Naive thymus-derived CD8-positive, alpha-beta T cell (primary cell): Measurements from ENCODE around the gene PTX4. TPM values are rescaled to one million over a fixed set of nuclear protein-coding genes. Genes with fewer than 3 reads are reported as not detected.
A peak's percentile ranks its signal among the peaks of the same experiment; 100 is the strongest.

Experiments
- ATAC-seq, 2 donors: fragments of 150-1000 bp; cut with Tn5 transposase in 1 of 2; sonication (Bioruptor Pico), chemical (Tn5 transposase) in 1 of 2; 1 replicate in 1 of 2; 2 replicates in 1 of 2; pipeline ENCODE4 v1.10.0; 2021; ENCODE audit warnings: mild to moderate bottlenecking in 2 of 2, moderate library complexity in 2 of 2
- POLR2A ChIA-PET: fragments of 350-600 bp; sonication (Branson Sonifier 250); formaldehyde crosslinking; loops from one replicate; lab custom pipeline; 2021; ENCODE audit warnings: antibody characterized with exemption; lab: Charles Lee
- DNase-seq, 10 donors: peaks; one replicate each; pipeline versions ENCODE4 v3.0.0 to v3.0.0-alpha.2; 2020 to 2022
- H3K27ac Mint-ChIP-seq, 10 donors: one replicate each; pipeline ENCODE4 v1.8.0; 2020 to 2022; ENCODE audit warnings: mild to moderate bottlenecking in 10 of 10, mixed read lengths in 10 of 10, moderate library complexity in 4 of 10, inconsistent platforms in 1 of 10
- H3K27me3 Mint-ChIP-seq, 5 donors: one replicate each; pipeline ENCODE4 v1.8.0; 2021 to 2022; ENCODE audit warnings: mixed read lengths in 5 of 5
- H3K36me3 Mint-ChIP-seq, 3 donors: one replicate each; pipeline ENCODE4 v1.8.0; 2020 to 2022; ENCODE audit warnings: mixed read lengths in 3 of 3, mild to moderate bottlenecking in 2 of 3, inconsistent platforms in 1 of 3
- H3K4me1 Mint-ChIP-seq, 4 donors: one replicate each; pipeline ENCODE4 v1.8.0; 2021 to 2022; ENCODE audit warnings: mixed read lengths in 4 of 4
- H3K4me3 Mint-ChIP-seq, 10 donors: one replicate each; pipeline ENCODE4 v1.8.0; 2020 to 2022; ENCODE audit warnings: mild to moderate bottlenecking in 10 of 10, mixed read lengths in 10 of 10, moderate library complexity in 6 of 10, inconsistent platforms in 1 of 10
- H3K9me3 Mint-ChIP-seq, 9 donors: one replicate each; pipeline ENCODE4 v1.8.0; 2020 to 2022; ENCODE audit warnings: mixed read lengths in 9 of 9, mild to moderate bottlenecking in 3 of 9, inconsistent platforms in 1 of 9, moderate library complexity in 1 of 9
- polyA plus RNA-seq, 3 donors: library from polyadenylated mRNA; unstranded; fragments of 300-500 nt; fragmentation: Illumina TruSeq; gene quantifications; one replicate each; pipeline ENCODE4 v1.2.3, GENCODE V29; 2021
- total RNA-seq, 8 experiments: library from RNA in 2 of 8; stranded (reverse) in 2 of 8; gene quantifications; one replicate each; pipeline ENCODE4 v1.2.3 and lab custom pipeline; 2021 to 2026

The PTX4 gene
- total and polyA plus RNA-seq, 5 experiments from 2014 or later: not detected

GRCh38 chr16:1520461-1520860, 31.7 kb upstream of the PTX4 start:
- no peaks in the 10 kb centered on the region for H3K27me3 Mint-ChIP-seq
- DNase-seq (peak in 1 of 10 donors; percentile 1), ATAC-seq (no peak)
- H3K27ac Mint-ChIP-seq: no peak overlapping the region
- H3K36me3 Mint-ChIP-seq: peaks cover 0 to 39% (median 15%) of the 10 kb centered on the region in 3 donors
- H3K9me3 Mint-ChIP-seq: no peaks in the 10 kb centered on the region
- POLR2A ChIA-PET: no interaction called here
- H3K4me3 Mint-ChIP-seq: no peak overlapping the region
- peaks cover 0 to 3% (median under 1%) of the 10 kb centered on the region in 4 donors for H3K4me1 Mint-ChIP-seq

- ATAC-seq: no peak
- POLR2A ChIA-PET: interaction anchor here (1.0 to 1.4 kb wide), 2 partner anchors 18 to 182 kb away, joined by 3 to 7 read pairs; no protein-coding TSS in a partner anchor
- H3K4me3 Mint-ChIP-seq: no peak overlapping the region
- no peak overlapping the region for H3K27ac Mint-ChIP-seq
- peaks cover 0 to 3% (median 0%) of the 10 kb centered on the region in 9 donors for H3K9me3 Mint-ChIP-seq
- H3K4me1 Mint-ChIP-seq: peaks cover 0 to 2% (median under 1%) of the 10 kb centered on the region in 4 donors
- no peaks in the 10 kb centered on the region for H3K27me3 Mint-ChIP-seq
- peaks cover 0 to 42% (median 18%) of the 10 kb centered on the region in 3 donors for H3K36me3 Mint-ChIP-seq
- no peak for DNase-seq
Observed at GRCh38 chr16:1519831-1520230, 31.1 kb upstream of the PTX4 start.

- Mint-ChIP-seq H3K9me3 (peaks cover 0 to 9% (median 0%) of the 10 kb centered on the region in 9 donors), H3K4me3 (no peak overlapping the region), H3K27ac (peak overlapping the region in 1 of 10 donors; percentile 43), H3K36me3 (peaks cover 0 to 41% (median 20%) of the 10 kb centered on the region in 3 donors), H3K4me1 (peaks cover 0 to 2% (median under 1%) of the 10 kb centered on the region in 4 donors), H3K27me3 (no peaks in the 10 kb centered on the region)
- POLR2A ChIA-PET: interaction anchor here (0.7 to 1.4 kb wide), 3 partner anchors 17 to 183 kb away, joined by 3 to 7 read pairs (median 3); no protein-coding TSS in a partner anchor
- ATAC-seq: no peak
- no peak for DNase-seq
Observed at GRCh38 chr16:1518626-1519135, 29.9 kb upstream of the PTX4 start.

GRCh38 chr16:1514507-1514906, 25.8 kb upstream of the PTX4 start:
- no peak overlapping the region for H3K27ac Mint-ChIP-seq
- H3K4me3 Mint-ChIP-seq: no peak overlapping the region
- ATAC-seq: no peak
- POLR2A ChIA-PET: interaction anchor here (0.7 to 0.8 kb wide), 2 partner anchors 11 to 12 kb away, joined by 3 to 4 read pairs; no protein-coding TSS in a partner anchor
- H3K4me1 Mint-ChIP-seq: peaks cover 0 to 4% (median under 1%) of the 10 kb centered on the region in 4 donors
- H3K9me3 Mint-ChIP-seq: peaks cover 0 to 9% (median 3%) of the 10 kb centered on the region in 9 donors
- DNase-seq: no peak
- H3K36me3 Mint-ChIP-seq: peaks cover 0 to 32% (median 8%) of the 10 kb centered on the region in 3 donors
- H3K27me3 Mint-ChIP-seq: no peaks in the 10 kb centered on the region

GRCh38 chr16:1512774-1513173, 24.0 kb upstream of the PTX4 start:
- peaks cover 0 to 20% (median 8%) of the 10 kb centered on the region in 3 donors for H3K36me3 Mint-ChIP-seq
- H3K27me3 Mint-ChIP-seq: no peaks in the 10 kb centered on the region
- H3K9me3 Mint-ChIP-seq: peaks cover 0 to 9% (median 3%) of the 10 kb centered on the region in 9 donors
- H3K4me3 Mint-ChIP-seq: no peak overlapping the region
- POLR2A ChIA-PET: interaction anchor here (0.6 to 1.1 kb wide), 2 partner anchors 23 to 53 kb away, joined by 3 read pairs; no protein-coding TSS in a partner anchor
- no peak for DNase-seq
- peak overlapping the region in 1 of 10 donors; percentile 28 for H3K27ac Mint-ChIP-seq
- no peak for ATAC-seq
- H3K4me1 Mint-ChIP-seq: peaks cover 0 to 4% (median 0%) of the 10 kb centered on the region in 4 donors

- H3K9me3 Mint-ChIP-seq: peaks cover 0 to 9% (median 3%) of the 10 kb centered on the region in 9 donors
- DNase-seq (no peak), ATAC-seq (no peak)
- H3K4me1 Mint-ChIP-seq: peaks cover 0 to 4% (median 0%) of the 10 kb centered on the region in 4 donors
- no peaks in the 10 kb centered on the region for H3K27me3 Mint-ChIP-seq
- H3K36me3 Mint-ChIP-seq: peaks cover 0 to 20% (median 8%) of the 10 kb centered on the region in 3 donors
- H3K4me3 Mint-ChIP-seq: no peak overlapping the region
- H3K27ac Mint-ChIP-seq: peak overlapping the region in 1 of 10 donors; percentile 61
- POLR2A ChIA-PET: interaction anchor here (2.4 kb wide), 1 partner anchor 22 kb away, joined by 7 read pairs; the partner anchor contains the start of gene TMEM204
Observed at GRCh38 chr16:1511662-1512569, 23.2 kb upstream of the PTX4 start.

- no peak overlapping the region for H3K4me3 Mint-ChIP-seq
- ATAC-seq (no peak), DNase-seq (no peak)
- POLR2A ChIA-PET: interaction anchor here (1.2 to 2.4 kb wide), 2 partner anchors 15 to 23 kb away, joined by 3 to 7 read pairs; partner anchors contain the start of gene TMEM204
- H3K9me3 Mint-ChIP-seq: peaks cover 0 to 9% (median 3%) of the 10 kb centered on the region in 9 donors
- peak overlapping the region in 1 of 10 donors; percentile 61 for H3K27ac Mint-ChIP-seq
- peaks cover 0 to 4% (median 0%) of the 10 kb centered on the region in 4 donors for H3K4me1 Mint-ChIP-seq
- H3K36me3 Mint-ChIP-seq: peaks cover 0 to 18% (median 8%) of the 10 kb centered on the region in 3 donors
- no peaks in the 10 kb centered on the region for H3K27me3 Mint-ChIP-seq
Observed at GRCh38 chr16:1510941-1511351, 22.2 kb upstream of the PTX4 start.

GRCh38 chr16:1510272-1510671, 21.5 kb upstream of the PTX4 start:
- no peak for DNase-seq
- no peak overlapping the region for H3K27ac Mint-ChIP-seq

GRCh38 chr16:1509307-1510221, 20.8 kb upstream of the PTX4 start:
- Mint-ChIP-seq H3K4me1 (peaks cover 0 to 4% (median 0%) of the 10 kb centered on the region in 4 donors), H3K4me3 (no peak overlapping the region), H3K36me3 (peaks cover 0 to 14% (median 3%) of the 10 kb centered on the region in 3 donors), H3K27me3 (no peaks in the 10 kb centered on the region), H3K27ac (no peak overlapping the region), H3K9me3 (peaks cover 0 to 6% (median 0%) of the 10 kb centered on the region in 9 donors)
- ATAC-seq (no peak), DNase-seq (no peak)
- POLR2A ChIA-PET: interaction anchor here (1.2 to 2.4 kb wide), 2 partner anchors 16 to 24 kb away, joined by 3 to 7 read pairs; partner anchors contain the start of gene TMEM204

More at GRCh38 chr16:1510272-1510671, 21.5 kb upstream of the PTX4 start:
- H3K27me3 Mint-ChIP-seq: no peaks in the 10 kb centered on the region
- no peak overlapping the region for H3K4me3 Mint-ChIP-seq
- POLR2A ChIA-PET: interaction anchor here (1.2 to 2.4 kb wide), 2 partner anchors 15 to 23 kb away, joined by 3 to 7 read pairs; partner anchors contain the start of gene TMEM204
- peaks cover 0 to 18% (median 8%) of the 10 kb centered on the region in 3 donors for H3K36me3 Mint-ChIP-seq
- peaks cover 0 to 2% (median 0%) of the 10 kb centered on the region in 4 donors for H3K4me1 Mint-ChIP-seq
- no peak for ATAC-seq
- peaks cover 0 to 9% (median 3%) of the 10 kb centered on the region in 9 donors for H3K9me3 Mint-ChIP-seq

GRCh38 chr16:1508494-1509187, 19.9 kb upstream of the PTX4 start:
- DNase-seq (no peak), ATAC-seq (no peak)
- POLR2A ChIA-PET: no interaction called here
- H3K36me3 Mint-ChIP-seq: peaks cover 0 to 13% (median 0%) of the 10 kb centered on the region in 3 donors
- peaks cover 0 to 4% (median 0%) of the 10 kb centered on the region in 4 donors for H3K4me1 Mint-ChIP-seq
- no peak overlapping the region for H3K27ac Mint-ChIP-seq
- no peaks in the 10 kb centered on the region for H3K27me3 Mint-ChIP-seq
- H3K9me3 Mint-ChIP-seq: peaks cover 0 to 4% (median 0%) of the 10 kb centered on the region in 9 donors
- H3K4me3 Mint-ChIP-seq: no peak overlapping the region
